Fibroblast of lung (primary cell): ENCODE results near the gene KRT74. TPM values are rescaled to one million over a fixed set of nuclear protein-coding genes. Genes with fewer than 3 reads are reported as not detected.

Experiments used
- DNase-seq, 2 donors: peaks; one replicate each; pipeline versions ENCODE4 v3.0.0 to v3.0.0-alpha.2; 2010; ENCODE audit warnings: low read depth in 2 of 2
- H2AFZ ChIP-seq: 2 replicates; pipeline ENCODE4 v1.5.1; 2012; ENCODE audit warnings: low read length, control low read depth, inconsistent platforms
- H3K27ac ChIP-seq: 2 replicates; pipeline ENCODE4 v1.5.1; 2011; ENCODE audit warnings: low read length, control low read depth; ENCODE audit not compliant: insufficient read depth
- H3K27me3 ChIP-seq: 2 replicates; pipeline ENCODE4 v1.5.1; 2011; ENCODE audit warnings: mild to moderate bottlenecking, low read length; ENCODE audit not compliant: control insufficient read depth, insufficient read depth
- H3K36me3 ChIP-seq: 2 replicates; pipeline ENCODE4 v1.5.1; 2011; ENCODE audit warnings: low read length; ENCODE audit not compliant: control insufficient read depth, insufficient read depth
- H3K4me1 ChIP-seq: 2 replicates; pipeline ENCODE4 v1.5.1; 2011; ENCODE audit warnings: low read length; ENCODE audit not compliant: control insufficient read depth, insufficient read depth; ENCODE audit errors: extremely low read depth
- H3K4me2 ChIP-seq: 2 replicates; pipeline ENCODE4 v1.5.1; 2011; ENCODE audit warnings: low read length, control low read depth; ENCODE audit not compliant: insufficient read depth; ENCODE audit errors: extremely low read depth
- H3K4me3 ChIP-seq, 4 experiments: fragments of 200-600 bp in 1 of 4; sonication (generic) in 1 of 4; replicated peaks in 1 of 4; 2 replicates each; pipeline ENCODE4 v1.5.1; 2011 to 2016; ENCODE audit warnings: low read length in 4 of 4, low read depth in 3 of 4, mild to moderate bottlenecking in 3 of 4, control low read depth in 2 of 4, inconsistent platforms in 1 of 4, mixed read lengths in 1 of 4; ENCODE audit not compliant: insufficient read depth in 1 of 4; ENCODE audit errors: control extremely low read depth in 1 of 4
- H3K79me2 ChIP-seq: 2 replicates; pipeline ENCODE4 v1.5.1; 2012; ENCODE audit warnings: mild to moderate bottlenecking, low read length, inconsistent platforms; ENCODE audit not compliant: control insufficient read depth, insufficient read depth
- H3K9ac ChIP-seq: 2 replicates; pipeline ENCODE4 v1.5.1; 2011; ENCODE audit warnings: mild to moderate bottlenecking, low read length, control low read depth; ENCODE audit not compliant: insufficient read depth
- H3K9me3 ChIP-seq: 2 replicates; pipeline ENCODE4 v1.5.1; 2012; ENCODE audit warnings: low read depth, low read length; ENCODE audit not compliant: control insufficient read depth, insufficient read depth
- H4K20me1 ChIP-seq: 2 replicates; pipeline ENCODE4 v1.5.1; 2011; ENCODE audit warnings: low read length; ENCODE audit not compliant: control insufficient read depth, insufficient read depth; ENCODE audit errors: extremely low read depth
- EZH2 ChIP-seq: IDR thresholded peaks from 2 replicates; pipeline ENCODE4 v1.5.1; 2012; ENCODE audit warnings: low read length, control low read depth, mild to moderate bottlenecking; ENCODE audit errors: missing control alignments
- polyA plus RNA-seq, 2 donors: library from polyadenylated mRNA; depleted of rRNA in 1 of 2; stranded (reverse) in 1 of 2; unstranded in 1 of 2; fragments of >200 nt; gene quantifications; 2 replicates each; pipeline ENCODE4 v1.2.1, GENCODE V29; 2011 to 2012; ENCODE audit warnings: missing spikeins in 1 of 2
- total RNA-seq: library from RNA; depleted of rRNA; stranded (reverse); fragments of >200 nt; gene quantifications from 2 replicates; pipeline ENCODE4 v1.2.1, GENCODE V29; 2014
- TF ChIP-seq, protein P1 (sequence below), 2 donors: IDR thresholded peaks in 1 of 2; conservative IDR thresholded peaks in 1 of 2; 1 replicate in 1 of 2; 2 replicates in 1 of 2; pipeline ENCODE4 v1.5.1; 2011 to 2012; ENCODE audit warnings: low read length in 2 of 2, control low read depth in 1 of 2, inconsistent platforms in 1 of 2, low read depth in 1 of 2, mild to moderate bottlenecking in 1 of 2

The KRT74 gene
- total and polyA plus RNA-seq, 2 donors (not counting 1 experiment from before 2014, with no cell fraction given), result not detected

DNA sequence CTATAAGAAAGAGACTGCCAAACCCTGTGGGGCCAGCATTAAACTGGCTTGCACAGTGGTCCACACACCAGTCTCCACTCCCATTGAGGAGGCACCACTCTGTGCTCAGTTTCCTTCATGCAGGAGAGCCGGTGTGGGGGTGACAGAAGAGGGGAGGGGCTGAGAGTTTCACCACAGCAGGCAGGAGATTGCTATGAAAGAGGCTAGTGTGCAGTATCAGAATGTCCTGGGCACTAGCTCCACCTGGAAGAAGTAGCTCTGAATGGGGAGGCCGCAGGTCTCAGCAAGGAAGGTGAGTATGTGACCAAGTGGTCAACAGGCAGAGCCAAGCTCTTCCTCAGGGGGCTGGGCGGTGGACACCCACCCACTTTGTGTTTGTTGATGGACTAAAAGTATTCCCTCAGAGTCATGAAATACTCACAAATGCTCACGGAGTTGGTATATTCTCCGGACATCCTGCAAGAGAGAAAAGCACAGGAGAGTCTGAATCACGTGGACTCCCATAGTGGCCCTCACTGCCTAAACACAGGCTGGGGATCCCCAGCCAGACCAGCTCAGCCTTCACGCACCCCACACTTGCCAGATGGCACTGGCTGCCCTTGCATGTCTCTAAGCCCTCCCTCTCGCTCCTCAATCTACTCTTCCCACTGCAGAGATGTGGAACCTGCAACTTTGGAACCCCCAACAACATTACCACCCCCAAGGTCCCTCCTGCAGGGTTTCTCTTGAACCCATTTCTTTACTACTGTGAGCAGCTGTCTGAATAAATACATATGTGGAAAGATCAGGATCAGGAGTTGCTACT is 35.4 kb upstream of the KRT74 start:
- H3K4me2 ChIP-seq, result no peak overlapping the region
- no peak overlapping the region for H3K27ac ChIP-seq
- no peaks in the 10 kb centered on the region for H3K9me3 ChIP-seq
- no peaks in the 10 kb centered on the region for H3K36me3 ChIP-seq
- H3K9ac ChIP-seq, result no peak overlapping the region
- H3K4me1 ChIP-seq, result no peaks in the 10 kb centered on the region
- TF ChIP-seq EZH2, result no peak
- no peak overlapping the region for H2AFZ ChIP-seq
- no peaks in the 10 kb centered on the region for H4K20me1 ChIP-seq
- peaks cover 3% of the 10 kb centered on the region for H3K27me3 ChIP-seq
- H3K79me2 ChIP-seq, result no peaks in the 10 kb centered on the region
- DNase-seq, result no peak
- H3K4me3 ChIP-seq, result no peak overlapping the region

DNA sequence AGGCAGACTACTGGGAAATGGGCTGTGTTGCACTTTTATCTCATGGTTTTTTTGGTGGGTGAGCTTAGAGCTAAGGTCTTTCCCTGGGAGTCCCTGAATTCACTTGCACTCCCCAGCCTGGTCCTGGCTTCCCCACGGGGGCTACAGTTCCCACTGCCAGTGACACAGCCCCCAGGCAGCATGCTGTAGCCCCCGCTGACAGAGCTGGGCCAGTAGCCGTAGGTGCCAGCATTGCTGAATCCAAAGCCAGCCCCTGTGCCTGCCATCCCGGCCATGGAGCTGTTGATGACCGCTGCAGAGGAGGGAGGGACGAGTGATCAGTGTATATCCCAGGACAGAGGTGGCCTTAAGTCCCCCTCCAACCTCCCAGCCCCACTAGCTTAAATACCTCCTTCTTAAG is 34.5 kb upstream of the KRT74 start:
- no peaks in the 10 kb centered on the region for H4K20me1 ChIP-seq
- TF ChIP-seq, protein P1, sequence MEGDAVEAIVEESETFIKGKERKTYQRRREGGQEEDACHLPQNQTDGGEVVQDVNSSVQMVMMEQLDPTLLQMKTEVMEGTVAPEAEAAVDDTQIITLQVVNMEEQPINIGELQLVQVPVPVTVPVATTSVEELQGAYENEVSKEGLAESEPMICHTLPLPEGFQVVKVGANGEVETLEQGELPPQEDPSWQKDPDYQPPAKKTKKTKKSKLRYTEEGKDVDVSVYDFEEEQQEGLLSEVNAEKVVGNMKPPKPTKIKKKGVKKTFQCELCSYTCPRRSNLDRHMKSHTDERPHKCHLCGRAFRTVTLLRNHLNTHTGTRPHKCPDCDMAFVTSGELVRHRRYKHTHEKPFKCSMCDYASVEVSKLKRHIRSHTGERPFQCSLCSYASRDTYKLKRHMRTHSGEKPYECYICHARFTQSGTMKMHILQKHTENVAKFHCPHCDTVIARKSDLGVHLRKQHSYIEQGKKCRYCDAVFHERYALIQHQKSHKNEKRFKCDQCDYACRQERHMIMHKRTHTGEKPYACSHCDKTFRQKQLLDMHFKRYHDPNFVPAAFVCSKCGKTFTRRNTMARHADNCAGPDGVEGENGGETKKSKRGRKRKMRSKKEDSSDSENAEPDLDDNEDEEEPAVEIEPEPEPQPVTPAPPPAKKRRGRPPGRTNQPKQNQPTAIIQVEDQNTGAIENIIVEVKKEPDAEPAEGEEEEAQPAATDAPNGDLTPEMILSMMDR (conservative IDR thresholded peaks at IDR 0.05 in 1 of 2, IDR thresholded peaks at IDR 0.05 in 1 of 2; ENCODE audit: low read depth in 1 of 2, low read length in 2 of 2), result no peak
- no peak for TF ChIP-seq EZH2
- no peak for DNase-seq
- H3K4me1 ChIP-seq, result no peaks in the 10 kb centered on the region
- H3K4me3 ChIP-seq, result no peak overlapping the region
- no peak overlapping the region for H2AFZ ChIP-seq
- no peaks in the 10 kb centered on the region for H3K9me3 ChIP-seq
- H3K9ac ChIP-seq, result no peak overlapping the region
- H3K27ac ChIP-seq, result no peak overlapping the region
- no peaks in the 10 kb centered on the region for H3K79me2 ChIP-seq
- H3K27me3 ChIP-seq, result peaks cover 3% of the 10 kb centered on the region
- no peak overlapping the region for H3K4me2 ChIP-seq
- no peaks in the 10 kb centered on the region for H3K36me3 ChIP-seq

GRCh38 chr12:52607314-52607713 is 33.7 kb upstream of the KRT74 start:
- no peaks in the 10 kb centered on the region for H3K36me3 ChIP-seq
- DNase-seq, result no peak
- no peak for TF ChIP-seq EZH2
- TF ChIP-seq, protein P1 (conservative IDR thresholded peaks at IDR 0.05 in 1 of 2, IDR thresholded peaks at IDR 0.05 in 1 of 2; ENCODE audit: low read depth in 1 of 2, low read length in 2 of 2), result no peak
- no peaks in the 10 kb centered on the region for H3K79me2 ChIP-seq
- H3K9me3 ChIP-seq, result no peaks in the 10 kb centered on the region
- H3K27me3 ChIP-seq, result peaks cover 3% of the 10 kb centered on the region
- no peaks in the 10 kb centered on the region for H3K4me1 ChIP-seq
- no peak overlapping the region for H3K9ac ChIP-seq
- H2AFZ ChIP-seq, result no peak overlapping the region
- no peak overlapping the region for H3K4me2 ChIP-seq
- no peaks in the 10 kb centered on the region for H4K20me1 ChIP-seq
- no peak overlapping the region for H3K27ac ChIP-seq
- H3K4me3 ChIP-seq, result no peak overlapping the region
